AG08395 (cell line): Measurements from ENCODE around the gene MIB2.

ENCODE experiments used
- DNase-seq: peaks from one replicate; pipeline ENCODE4 v3.0.0; 2012; ENCODE audit warnings: mixed read lengths, low spot score

The MIB2 gene

GRCh38 chr1:1598051-1598719 is 17.1 kb upstream of the MIB2 start:
- no peak for DNase-seq

GRCh38 chr1:1598720-1599029 is 16.6 kb upstream of the MIB2 start:
- no peak for DNase-seq

- DNase-seq = peak; percentile 79
Measured at GRCh38 chr1:1599030-1599934, 16.0 kb upstream of the MIB2 start.

- DNase-seq = no peak
Measured at GRCh38 chr1:1599935-1600860, 15.1 kb upstream of the MIB2 start, which contains the start of gene FNDC10. Gene FNDC10 (minus strand): TSS chr1:1600135. CDS start chr1:1600015, 120 bp downstream.

- no peak for DNase-seq
Measured at GRCh38 chr1:1600861-1601563, 14.3 kb upstream of the MIB2 start.

GRCh38 chr1:1601564-1602303 is 13.6 kb upstream of the MIB2 start:
- no peak for DNase-seq

- no peak for DNase-seq
Measured at GRCh38 chr1:1602304-1602967, 12.9 kb upstream of the MIB2 start.

- DNase-seq = no peak
Measured at GRCh38 chr1:1602968-1603506, 12.3 kb upstream of the MIB2 start.

- DNase-seq = no peak
Measured at GRCh38 chr1:1603671-1604373, 11.5 kb upstream of the MIB2 start.

GRCh38 chr1:1604374-1605033 is 10.8 kb upstream of the MIB2 start:
- no peak for DNase-seq

GRCh38 chr1:1605034-1605591 is 10.2 kb upstream of the MIB2 start:
- DNase-seq = no peak

- DNase-seq = no peak
Measured at GRCh38 chr1:1605724-1606123, 9.6 kb upstream of the MIB2 start.

GRCh38 chr1:1606232-1606631 is 9.1 kb upstream of the MIB2 start:
- DNase-seq = no peak

- no peak for DNase-seq
Measured at GRCh38 chr1:1609822-1610485, 5.3 kb upstream of the MIB2 start.

GRCh38 chr1:1610796-1611195 is 4.5 kb upstream of the MIB2 start:
- DNase-seq = no peak

GRCh38 chr1:1612104-1612400 is 3.2 kb upstream of the MIB2 start:
- no peak for DNase-seq

- no peak for DNase-seq
Measured at GRCh38 chr1:1613509-1614082, 1.7 kb upstream of the MIB2 start.
